HCT116 (cell line): ENCODE results near the gene RXFP4.
A peak's percentile ranks its signal among the peaks of the same experiment; 100 is the strongest.

Experiments used
- JUND ChIP-seq: IDR thresholded peaks from 2 replicates; pipeline ENCODE4 v1.6.1; 2012
- POLR2AphosphoS5 ChIP-seq: IDR thresholded peaks from 2 replicates; pipeline ENCODE4 v1.6.1; 2011; ENCODE audit warnings: mild to moderate bottlenecking, low read depth, low read length, moderate library complexity
- SIN3A ChIP-seq: IDR thresholded peaks from 2 replicates; pipeline ENCODE4 v1.6.1; 2012; ENCODE audit warnings: low read depth
- SRF ChIP-seq: IDR thresholded peaks from 2 replicates; pipeline ENCODE4 v1.6.1; 2012; ENCODE audit warnings: low read depth
- TF ChIP-seq, protein P1 (sequence below), 3 experiments: fragments of 200-600 bp in 1 of 3; sonication (generic) in 1 of 3; IDR thresholded peaks in 2 of 3; conservative IDR thresholded peaks in 1 of 3; 2 replicates each; pipeline ENCODE4 v1.5.1; 2012 to 2017; ENCODE audit warnings: low read depth in 2 of 3, low read length in 2 of 3, antibody characterized with exemption in 1 of 3, borderline replicate concordance in 1 of 3, control low read depth in 1 of 3, mild to moderate bottlenecking in 1 of 3, mixed read lengths in 1 of 3, mixed run types in 1 of 3, moderate library complexity in 1 of 3; ENCODE audit not compliant: insufficient read depth in 1 of 3
- TF ChIP-seq, protein P2 (sequence below): IDR thresholded peaks from 2 replicates; pipeline ENCODE4 v1.6.1; 2012

DNA sequence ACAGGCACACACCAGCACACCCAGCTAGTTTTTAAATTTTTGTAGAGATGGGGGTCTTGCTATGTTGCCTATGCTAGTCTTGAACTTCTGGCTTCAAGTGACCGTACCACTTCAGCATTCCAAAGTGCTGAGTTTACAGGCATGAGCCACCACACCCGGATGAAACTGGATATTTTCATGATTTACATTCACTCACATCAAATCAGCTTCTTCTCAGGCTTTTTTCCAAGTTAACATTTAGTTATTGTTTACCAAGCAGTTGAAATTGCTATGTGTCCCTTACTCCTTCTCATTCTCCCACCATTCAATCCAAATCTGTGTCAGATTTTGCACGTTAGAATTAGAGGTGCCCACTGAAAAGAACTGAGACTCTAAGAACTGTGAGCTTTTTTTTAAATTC lies 48.6 kb upstream of the RXFP4 start:
- TF ChIP-seq SRF: no peak
- TF ChIP-seq, protein P1, sequence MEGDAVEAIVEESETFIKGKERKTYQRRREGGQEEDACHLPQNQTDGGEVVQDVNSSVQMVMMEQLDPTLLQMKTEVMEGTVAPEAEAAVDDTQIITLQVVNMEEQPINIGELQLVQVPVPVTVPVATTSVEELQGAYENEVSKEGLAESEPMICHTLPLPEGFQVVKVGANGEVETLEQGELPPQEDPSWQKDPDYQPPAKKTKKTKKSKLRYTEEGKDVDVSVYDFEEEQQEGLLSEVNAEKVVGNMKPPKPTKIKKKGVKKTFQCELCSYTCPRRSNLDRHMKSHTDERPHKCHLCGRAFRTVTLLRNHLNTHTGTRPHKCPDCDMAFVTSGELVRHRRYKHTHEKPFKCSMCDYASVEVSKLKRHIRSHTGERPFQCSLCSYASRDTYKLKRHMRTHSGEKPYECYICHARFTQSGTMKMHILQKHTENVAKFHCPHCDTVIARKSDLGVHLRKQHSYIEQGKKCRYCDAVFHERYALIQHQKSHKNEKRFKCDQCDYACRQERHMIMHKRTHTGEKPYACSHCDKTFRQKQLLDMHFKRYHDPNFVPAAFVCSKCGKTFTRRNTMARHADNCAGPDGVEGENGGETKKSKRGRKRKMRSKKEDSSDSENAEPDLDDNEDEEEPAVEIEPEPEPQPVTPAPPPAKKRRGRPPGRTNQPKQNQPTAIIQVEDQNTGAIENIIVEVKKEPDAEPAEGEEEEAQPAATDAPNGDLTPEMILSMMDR (IDR thresholded peaks at IDR 0.05 in 2 of 3, conservative IDR thresholded peaks at IDR 0.05 in 1 of 3; ENCODE audit: borderline replicate concordance in 1 of 3, insufficient read depth in 1 of 3, low read depth in 2 of 3, low read length in 2 of 3): no peak
- TF ChIP-seq, protein P2, sequence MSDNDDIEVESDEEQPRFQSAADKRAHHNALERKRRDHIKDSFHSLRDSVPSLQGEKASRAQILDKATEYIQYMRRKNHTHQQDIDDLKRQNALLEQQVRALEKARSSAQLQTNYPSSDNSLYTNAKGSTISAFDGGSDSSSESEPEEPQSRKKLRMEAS: no peak
- no peak; the same call in 1 of the 2 replicates for TF ChIP-seq POLR2AphosphoS5
- TF ChIP-seq JUND: peak; percentile 79
- TF ChIP-seq SIN3A: no peak; the same call in 1 of the 2 replicates
